ENCODE measurements around the gene AUNIP.
A peak's percentile ranks its signal among the peaks of the same experiment; 100 is the strongest.

AUNIP gene, protein sequence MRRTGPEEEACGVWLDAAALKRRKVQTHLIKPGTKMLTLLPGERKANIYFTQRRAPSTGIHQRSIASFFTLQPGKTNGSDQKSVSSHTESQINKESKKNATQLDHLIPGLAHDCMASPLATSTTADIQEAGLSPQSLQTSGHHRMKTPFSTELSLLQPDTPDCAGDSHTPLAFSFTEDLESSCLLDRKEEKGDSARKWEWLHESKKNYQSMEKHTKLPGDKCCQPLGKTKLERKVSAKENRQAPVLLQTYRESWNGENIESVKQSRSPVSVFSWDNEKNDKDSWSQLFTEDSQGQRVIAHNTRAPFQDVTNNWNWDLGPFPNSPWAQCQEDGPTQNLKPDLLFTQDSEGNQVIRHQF

DNA sequence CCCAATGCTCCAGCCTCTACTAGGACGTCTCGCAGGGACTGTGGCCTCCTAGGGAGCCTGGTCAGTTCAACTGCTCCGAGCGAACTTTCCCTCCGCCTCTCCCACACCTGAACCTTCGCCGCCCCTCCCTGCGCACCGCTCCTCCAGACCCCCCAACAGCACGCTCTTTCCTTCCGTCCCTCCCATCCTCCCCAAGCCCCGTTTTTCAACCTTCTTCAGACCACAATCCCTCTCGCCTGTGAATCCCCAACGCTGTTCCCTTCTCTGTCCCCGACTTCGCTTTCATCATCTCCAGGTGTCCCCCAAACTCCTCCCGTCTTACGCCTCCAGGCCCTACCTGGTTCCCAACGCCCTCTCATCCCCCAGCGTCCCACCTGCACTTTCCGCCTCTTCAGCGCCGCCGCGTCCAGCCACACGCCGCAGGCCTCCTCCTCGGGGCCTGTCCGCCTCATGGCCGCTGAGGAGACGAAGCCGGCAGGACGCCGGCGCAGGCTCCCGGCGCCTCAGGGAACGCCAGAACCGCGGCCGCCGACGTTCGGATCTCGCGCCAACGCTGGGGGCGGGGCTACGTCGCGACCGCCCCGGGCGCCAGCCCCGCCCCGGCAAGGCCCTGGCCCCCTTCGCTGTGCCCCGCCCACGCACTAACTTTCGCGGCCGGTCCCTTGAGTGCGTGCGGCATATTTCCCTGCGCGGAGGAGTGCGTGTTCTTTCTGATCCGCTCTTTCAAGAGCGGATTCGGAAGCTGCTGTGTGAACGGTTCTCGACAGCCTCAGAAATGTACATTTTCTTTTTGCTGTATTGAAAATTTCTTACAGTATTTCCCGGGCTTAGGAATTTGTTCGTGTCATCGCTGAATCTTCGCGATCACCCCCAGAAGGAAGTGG is at the start of gene AUNIP:
Gene AUNIP, minus strand, starts transcription at position 552 of the 884 bp plus-strand sequence. Its CDS starts 100 bp downstream, at position 452.
- DNase-seq: peak; percentile 70 to 83

DNA sequence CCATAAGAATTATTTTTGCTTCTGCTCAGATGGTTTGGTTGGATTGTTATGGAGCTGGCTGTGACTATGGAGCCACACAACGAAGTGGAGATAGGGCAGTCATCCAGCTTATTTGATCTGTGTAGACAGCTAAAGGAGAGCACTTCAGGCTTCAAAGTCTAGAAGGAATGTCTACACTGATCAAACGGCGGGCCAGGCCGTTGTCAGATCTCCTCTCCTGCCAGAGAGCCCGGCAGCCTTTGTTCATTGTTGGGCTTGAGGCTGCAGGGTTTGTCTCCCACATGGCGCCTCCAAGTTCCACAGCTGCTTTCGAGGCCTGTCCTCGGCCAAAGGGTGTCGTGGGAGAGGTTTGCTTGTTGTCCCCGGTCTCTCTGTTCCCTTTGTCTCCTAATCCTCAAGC is 49.8 kb upstream of the AUNIP start:
- no peak for DNase-seq

DNA sequence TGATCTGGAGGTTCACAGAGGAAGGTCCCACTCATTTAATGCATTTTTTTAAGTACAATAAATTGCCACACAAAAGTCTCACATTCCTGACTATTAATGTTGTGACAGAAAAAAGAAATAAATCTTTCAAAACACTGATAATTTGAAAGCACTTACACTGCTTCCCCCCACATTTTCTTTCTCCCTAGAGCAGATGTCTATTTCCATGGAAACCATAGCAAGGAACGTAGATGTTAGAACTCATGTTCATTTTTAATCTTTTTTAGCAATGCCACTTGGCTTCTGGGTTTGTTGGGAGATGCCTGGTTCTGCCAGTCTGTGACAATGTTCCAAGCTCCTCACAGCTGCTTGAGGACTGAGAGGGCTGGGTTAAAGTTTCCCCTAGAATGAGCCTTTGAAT is 48.9 kb upstream of the AUNIP start:
- DNase-seq: no peak

DNA sequence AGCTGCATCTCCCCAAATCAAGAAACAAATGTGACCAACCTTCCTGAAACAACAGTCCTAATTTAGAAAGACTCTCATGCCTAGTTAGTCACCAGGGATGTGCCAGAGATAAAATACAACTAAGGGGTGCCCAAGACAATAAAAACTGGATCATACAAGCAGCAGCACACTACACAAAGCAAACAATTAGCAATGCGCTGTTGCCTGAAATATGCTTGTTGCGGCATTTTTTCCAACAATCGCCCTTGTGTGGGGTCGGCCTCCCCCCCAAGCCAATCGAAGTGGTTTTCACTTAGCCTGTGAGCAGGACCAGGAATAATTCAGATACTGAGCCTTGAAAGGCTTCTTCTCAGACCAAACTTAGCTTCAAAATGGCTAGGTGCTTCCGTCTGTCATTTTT is 48.3 kb upstream of the AUNIP start:
- no peak for DNase-seq

DNA sequence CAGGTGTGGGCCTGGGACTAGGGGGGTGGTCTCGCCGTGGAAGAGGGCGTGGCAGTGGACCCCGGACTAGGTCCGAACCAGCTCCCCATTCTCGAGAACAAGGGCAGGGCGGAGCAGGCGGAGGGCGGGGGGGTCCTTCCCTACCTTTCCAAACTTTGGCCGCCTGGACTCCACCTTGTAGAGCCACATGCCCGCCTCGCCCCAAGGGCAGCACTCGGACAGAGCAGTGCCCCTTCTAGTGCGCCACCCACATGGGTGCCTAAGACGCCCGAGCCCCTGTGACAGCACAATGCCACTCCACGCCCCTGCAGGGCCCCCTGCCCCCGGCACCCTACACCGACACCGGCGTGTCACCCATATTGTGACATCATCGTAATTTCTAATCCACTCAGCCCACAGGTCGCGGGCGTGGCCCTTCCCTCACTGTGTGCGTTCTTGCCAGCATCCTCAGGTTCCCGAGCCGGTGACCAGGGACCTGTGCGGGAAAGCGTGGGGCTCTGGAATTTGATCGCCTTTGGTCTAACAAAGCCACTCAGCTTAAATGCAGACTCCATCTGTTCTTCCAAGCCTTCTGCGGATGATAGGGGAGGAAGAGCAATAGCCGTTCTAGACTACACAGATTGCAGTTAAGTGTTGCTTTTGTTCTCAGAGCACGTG is 47.5 kb upstream of the AUNIP start:
- DNase-seq: peak; percentile 47 to 64

DNA sequence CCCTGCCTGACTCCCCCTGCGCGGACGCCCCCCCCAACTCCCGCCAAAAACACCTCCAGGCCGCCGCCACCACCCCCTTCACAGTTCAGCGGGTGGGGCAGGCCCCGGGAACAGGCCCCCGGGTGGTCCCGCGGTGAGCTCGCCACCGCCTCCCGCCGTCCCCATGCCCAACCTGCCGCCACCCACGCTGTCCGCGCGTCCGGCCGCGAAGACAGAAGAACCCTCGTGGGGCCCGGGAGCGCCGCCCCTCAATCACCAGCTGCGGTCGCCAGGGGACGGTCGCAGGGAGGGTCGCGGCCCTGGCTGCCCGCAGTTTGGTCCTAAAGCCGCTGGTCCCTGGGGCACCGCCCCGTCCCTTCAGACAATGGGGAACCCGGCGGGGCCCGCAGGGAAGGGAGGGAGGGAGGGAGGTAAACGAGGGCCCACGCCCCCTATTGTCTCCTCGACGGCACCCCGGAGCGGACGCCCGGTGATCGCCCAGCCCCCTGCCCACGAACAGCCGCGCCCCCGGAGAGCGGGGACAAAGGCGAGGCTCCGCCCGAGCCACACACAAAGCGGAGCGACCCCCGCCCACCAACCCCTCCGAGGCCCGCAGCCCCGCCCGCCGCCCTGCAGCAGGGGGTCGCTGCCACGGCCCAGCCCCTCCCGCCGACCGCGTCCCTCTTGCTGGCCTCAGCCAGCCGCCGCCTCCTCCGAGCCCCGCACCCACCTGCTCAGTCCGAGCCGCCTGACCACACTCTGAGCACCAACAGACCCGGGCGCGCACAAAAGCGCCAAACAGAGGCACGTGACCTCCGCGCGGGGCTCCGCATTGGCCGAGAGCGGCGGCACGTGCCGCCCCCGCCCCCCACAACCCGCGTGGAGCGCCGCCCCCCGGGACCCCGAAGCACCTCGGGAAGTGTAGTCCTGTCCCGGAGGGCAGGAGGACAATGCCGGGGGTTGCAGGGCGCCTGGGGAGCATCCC is 46.7 kb upstream of the AUNIP start, which contains the start of gene STMN1:
Gene STMN1, minus strand, starts transcription at position 740 of the 964 bp plus-strand sequence. CDS start 1,743 bp downstream, outside the sequence.
- peak; percentile 97 for DNase-seq

DNA sequence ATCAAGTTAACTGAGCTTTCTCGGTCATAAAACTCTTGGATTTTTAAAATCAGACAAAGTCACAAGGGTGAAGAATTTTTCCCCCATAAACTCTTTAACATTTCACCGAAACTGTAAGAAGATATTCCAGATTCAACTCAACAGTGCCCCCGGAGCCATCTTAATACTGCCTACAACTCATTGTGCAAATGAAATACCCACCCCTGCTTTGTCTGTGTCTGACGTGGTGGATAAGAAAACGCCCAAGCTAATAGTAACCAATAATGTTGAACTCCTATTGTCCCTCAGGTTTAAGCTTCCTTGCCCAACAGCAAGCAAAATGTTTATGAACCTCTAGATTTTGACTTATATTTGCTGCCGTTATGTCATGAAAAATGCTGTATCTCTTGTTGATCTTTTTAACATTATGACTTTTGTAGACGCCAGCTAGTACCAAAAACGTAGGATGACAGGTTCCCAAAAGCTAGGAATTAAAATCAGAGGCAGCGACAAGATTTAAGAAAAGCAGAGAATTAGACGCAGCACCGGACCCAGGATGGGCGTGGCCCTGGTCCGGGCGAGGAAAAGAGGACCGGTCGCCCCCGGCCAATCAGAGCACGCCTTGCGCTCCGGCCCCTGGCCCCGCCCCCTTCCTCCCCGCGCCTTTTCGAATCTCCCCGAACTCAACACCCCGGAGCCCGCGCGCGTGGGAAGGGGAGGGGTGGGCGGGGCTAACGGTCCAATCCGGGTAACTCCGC is 45.9 kb upstream of the AUNIP start:
- peak; percentile 94 to 97 for DNase-seq

DNA sequence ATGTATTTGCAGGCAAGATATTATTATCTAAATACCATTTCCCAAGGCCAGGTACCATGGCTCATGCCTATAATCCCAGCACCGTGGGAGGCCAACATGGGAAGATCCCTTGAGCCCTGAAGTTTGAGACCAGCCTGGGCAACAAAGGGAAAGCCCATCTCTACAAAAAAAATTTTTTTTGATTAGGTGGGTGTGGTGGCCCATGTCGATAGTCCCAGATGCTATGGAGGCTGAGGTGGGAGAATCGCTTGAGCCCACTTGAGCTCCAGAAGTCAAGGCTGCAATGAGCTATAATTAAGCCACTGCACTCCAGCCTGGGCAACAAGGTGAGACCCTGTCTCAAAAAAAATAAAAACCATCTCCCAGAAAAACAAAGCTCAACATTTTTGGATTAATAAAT is 44.7 kb upstream of the AUNIP start:
- no peak for DNase-seq

DNA sequence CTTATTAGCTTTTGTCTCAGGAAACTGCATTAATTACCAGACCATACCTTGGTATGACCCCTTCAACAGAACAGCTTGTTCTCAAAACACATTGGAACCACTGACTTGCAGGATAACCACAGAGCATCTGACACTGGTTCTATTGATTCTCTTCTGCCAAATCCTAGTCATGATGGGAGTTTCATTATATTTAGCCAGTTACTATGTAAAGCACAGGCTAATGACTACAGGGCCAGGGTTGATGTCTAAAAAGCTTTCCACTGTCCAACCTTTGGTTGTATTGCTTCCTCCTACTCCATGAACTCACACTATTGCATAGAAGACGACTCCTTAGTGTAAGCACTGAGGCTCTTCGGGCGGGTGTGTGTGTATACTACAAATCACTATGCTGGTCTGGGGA is 43.2 kb upstream of the AUNIP start:
- no peak for DNase-seq

DNA sequence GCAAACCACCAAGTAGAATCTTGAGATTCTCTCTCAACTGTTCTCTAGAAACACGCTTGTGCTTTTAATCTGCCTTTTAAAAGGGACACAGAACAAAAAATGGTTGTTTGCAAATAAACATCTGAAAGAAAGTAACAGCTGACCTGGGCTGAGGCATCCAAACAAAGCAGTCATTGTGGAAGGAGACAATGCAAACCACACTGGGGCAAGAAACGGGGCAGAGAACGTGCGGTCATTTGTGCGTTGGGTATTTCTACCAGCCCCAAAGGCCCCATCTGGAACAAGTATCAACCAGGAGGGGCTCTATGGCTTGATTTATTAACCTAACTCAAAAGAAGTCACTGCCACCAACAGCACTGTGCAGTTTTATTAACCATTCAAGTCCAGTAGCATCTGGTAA is 41.0 kb upstream of the AUNIP start:
- no peak for DNase-seq

DNA sequence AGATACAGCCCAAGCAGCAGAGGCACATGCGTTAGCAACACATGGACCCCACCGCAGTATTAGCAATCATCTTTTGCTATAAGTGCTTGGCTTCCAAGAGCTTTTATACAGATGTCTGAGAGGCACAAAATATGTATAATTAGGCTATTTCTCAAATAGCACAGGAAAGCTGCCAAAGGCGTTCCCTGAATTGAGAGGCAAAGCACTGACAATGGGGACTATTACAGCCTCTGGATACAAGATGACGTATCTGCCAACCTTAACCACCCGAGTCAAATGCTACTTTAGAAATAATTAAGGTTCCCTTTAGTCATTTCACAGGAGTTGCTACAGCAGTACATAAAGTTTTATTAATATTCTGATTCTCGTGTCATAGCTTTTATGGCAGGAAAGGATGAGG is 40.5 kb upstream of the AUNIP start:
- peak; percentile 19 to 33 for DNase-seq

DNA sequence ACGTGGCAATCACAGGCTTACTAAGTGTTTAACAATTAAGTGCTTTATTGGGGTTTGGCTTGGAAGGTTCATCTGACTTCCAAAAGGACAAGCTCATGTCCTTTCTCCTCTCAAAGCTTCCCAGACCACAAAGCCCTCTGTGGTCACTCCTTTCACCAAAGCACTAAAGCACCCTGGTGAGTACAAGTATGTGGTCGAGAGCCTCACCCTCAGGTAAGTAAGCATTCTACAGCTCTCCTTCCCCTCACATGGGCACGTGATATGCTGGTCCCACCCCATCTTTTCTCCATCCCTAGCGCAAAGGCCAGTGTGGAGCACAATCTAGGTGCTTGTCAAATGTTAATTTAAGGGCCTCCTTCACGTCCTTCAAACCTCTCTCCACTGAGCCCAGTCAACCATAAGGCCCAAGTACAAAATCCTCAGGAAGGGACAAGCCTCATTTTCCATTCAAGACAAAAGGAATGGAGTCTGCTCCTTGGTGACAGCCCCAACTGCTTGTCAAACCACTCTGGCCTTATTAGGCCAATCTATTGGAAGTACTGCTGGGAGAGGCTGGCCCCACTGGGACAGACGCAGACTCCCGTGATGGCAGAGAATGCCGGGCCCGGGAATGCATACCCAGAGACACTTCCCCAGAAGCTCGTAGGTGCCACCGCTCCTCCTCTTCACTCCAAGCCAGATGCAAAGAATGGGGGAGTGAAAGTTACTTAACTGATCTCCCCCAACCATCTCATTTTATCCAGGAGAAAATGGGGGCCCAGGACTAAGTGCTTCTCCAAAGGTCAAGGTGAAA is 39.2 kb upstream of the AUNIP start:
- no peak for DNase-seq

DNA sequence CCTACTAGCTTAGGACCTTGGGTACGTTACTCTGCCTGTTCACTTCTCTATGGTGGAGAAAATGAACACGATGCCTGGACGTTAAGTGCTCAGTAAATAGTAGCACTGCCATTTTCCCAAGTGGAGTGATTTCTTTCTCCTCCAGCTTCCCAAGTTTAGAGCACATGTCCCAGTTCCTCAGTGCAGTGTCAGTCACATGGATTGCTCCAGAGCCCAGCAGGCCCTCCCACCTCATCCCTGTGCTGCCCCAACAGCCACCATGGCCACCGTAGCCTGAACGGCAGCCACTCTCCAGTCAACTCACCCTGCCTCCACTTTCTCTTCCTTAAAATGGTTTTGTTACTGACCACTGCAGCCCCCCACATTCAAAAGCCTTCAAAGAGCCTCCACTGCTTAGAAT is 38.5 kb upstream of the AUNIP start:
- no peak for DNase-seq

DNA sequence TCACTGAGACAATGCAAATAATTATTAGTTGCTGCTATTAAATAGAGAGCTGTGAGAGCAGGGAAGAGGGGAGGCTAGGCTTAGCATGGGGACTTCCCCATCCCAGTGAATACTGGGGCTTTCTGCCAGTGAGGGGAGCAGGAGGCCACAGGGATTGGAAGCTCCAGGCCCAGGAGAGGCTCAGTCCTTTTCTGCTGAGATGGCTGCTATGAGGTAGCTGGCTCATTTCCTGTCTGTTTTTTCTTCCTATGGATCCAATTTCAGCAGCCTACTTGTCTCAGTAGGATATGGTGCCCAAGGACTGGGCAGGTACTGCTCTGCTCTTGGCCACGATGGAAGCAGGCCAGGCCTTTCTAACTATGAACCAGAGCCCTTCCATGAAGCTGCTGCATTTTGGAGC is 37.0 kb upstream of the AUNIP start:
- DNase-seq: no peak

DNA sequence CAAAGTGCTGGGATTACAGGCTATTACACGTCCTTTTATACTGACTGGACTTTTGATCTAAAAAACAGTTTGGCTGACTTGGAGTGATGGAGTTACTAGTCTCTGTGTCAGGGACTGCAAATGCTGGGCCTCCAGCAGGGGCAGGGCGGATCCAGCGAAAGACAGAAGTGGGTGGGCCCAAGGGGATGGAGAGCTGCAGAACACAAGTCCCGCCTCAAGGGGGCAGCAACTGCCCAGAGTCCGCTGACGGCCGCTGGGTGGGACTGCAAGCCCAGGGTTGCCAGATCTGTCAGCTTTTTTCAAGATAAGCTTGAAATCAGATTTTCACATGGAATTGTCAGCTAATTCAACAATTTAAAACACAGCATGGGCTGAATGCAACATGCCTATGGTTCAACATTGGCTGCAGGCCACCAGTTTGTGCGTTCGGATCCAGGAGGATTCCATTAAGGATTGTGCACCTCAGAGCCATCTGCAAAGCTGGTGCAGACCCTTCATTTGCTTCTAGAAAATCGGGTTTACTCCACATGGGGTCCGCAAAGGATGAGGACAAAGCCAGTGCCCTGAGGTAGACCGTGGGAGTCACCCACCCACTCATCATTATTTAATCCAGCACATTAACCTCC is 36.2 kb upstream of the AUNIP start:
- peak; percentile 81 to 83 for DNase-seq

DNA sequence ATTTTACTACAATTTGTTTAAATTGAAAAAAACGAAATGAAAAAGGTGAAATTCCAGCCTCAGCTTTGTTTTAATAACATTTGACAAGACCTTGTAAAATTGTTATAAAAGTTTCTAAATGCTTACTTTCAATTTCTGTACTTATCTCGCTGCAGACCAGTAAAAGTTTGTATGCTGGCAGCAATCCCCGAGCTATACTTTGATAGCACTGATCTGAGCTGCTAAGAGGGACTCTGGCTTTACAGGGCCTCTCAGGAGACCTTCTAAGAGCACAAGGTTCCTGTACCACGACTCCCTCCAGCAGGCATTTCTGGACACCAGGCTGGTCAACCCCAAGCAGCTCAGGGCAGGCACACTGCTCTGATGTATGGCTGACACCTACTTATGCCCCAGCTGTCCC is 33.9 kb upstream of the AUNIP start:
- no peak for DNase-seq

DNA sequence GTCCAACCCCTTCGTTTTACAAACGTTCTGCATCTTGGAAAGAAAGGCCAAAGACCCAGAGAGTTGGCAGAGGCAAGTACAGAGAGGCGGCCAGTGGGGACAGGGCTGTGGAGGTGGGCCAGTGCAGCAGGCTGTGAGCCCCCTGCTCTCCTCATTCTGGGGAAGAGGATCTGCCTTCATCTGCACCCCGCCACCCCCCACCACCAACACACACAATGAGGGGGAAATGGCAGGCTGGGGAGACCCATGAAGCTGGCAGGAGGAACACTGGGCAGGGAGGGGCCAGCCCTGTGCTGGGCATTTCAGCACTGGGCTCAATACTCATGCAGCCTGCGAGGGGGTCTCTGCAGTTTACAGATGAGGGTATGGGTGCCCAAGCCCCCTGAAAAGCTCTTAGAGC is 32.3 kb upstream of the AUNIP start:
- no peak for DNase-seq

DNA sequence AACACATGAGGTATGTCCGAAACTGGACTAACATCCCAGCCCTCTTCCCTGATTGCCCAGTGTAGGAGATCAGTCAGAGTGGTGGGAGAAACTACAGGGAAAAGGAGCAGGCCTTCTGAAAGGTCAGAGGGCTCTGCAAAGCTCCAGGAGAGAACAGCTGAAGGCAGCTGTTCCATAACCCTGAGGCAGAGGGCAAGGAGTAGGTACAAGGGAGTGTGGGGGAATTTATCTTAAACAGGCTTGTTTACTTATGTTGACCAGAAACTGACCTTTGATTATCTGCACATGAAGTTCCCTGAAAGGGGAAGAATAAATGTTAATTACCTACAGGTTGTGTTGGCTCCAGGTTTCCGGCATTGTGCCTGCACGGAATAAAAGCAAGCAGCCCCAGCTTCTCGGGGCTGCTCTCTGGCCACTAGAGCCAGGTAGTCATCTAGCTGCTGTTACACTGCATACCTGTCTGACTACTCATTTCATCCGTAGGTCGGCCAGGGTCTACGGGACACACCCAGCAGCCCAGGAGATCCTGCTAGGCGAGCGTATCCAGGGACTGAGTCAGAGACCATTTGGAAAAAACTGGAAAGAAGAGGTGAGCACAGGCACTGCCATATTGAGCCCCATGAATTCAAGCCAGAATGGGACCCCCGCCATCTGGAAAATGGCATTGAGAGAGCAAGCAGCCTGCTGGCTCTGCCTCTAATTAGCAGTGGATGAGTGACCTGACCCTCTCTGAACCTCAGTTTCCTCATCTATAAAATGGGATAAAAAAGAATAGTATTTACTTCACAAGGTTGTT is 31.2 kb upstream of the AUNIP start:
- DNase-seq: no peak

DNA sequence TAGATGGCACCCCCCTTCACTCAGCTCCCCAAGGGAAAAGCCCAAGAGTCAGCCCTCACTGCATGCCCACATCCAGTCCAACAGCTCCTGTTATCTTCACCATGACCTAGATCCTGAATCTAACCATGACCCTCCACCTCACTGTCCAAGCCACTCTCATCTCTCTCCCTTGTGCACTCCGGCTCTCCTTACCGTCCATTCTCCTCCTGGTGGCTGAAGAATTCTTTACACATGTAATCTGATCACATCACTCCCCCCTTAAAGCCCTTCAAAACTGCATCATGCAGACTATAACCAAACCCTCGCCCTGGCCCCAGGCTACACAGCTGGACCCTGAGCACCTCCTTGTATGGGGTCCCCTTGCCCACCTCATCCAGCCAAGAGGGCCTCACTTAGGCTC is 30.2 kb upstream of the AUNIP start:
- DNase-seq: peak; percentile 50 to 78
